Measurements from ENCODE around the gene FAM234A. TPM values are rescaled to one million over a fixed set of nuclear protein-coding genes. Genes with fewer than 3 reads are reported as not detected.

FAM234A gene
- total RNA-seq, 1 donor from 2014 or later, result 133 TPM

DNA sequence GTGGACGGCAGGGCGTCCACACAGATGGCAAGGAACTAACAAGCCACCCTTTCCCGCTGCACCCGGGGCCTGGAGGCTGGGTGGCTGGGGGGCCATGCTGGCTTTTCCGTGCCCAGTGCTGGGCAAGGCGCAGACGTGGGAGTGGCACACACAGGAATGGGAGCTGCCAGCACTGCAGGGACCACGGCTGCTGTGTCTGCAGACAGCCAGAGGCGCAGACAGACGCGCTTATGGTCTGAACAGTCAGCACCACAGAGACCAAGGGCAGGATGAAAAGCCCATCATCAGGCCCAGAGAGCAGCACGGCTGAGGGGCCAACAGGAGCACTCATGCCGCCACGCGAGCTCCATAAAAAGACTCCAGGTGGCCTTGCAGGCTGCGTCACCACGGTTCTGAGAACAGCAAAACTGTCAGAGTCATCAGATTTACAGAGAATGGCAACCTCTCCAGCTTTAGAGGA, 72.3 kb downstream of the FAM234A start:
- no peak overlapping the region for H3K4me3 Mint-ChIP-seq
- no peaks in the 10 kb centered on the region for H3K9me3 Mint-ChIP-seq
- no peaks in the 10 kb centered on the region for H3K27me3 Mint-ChIP-seq (ENCODE audit: low read depth)
- TF ChIP-seq, protein P1, sequence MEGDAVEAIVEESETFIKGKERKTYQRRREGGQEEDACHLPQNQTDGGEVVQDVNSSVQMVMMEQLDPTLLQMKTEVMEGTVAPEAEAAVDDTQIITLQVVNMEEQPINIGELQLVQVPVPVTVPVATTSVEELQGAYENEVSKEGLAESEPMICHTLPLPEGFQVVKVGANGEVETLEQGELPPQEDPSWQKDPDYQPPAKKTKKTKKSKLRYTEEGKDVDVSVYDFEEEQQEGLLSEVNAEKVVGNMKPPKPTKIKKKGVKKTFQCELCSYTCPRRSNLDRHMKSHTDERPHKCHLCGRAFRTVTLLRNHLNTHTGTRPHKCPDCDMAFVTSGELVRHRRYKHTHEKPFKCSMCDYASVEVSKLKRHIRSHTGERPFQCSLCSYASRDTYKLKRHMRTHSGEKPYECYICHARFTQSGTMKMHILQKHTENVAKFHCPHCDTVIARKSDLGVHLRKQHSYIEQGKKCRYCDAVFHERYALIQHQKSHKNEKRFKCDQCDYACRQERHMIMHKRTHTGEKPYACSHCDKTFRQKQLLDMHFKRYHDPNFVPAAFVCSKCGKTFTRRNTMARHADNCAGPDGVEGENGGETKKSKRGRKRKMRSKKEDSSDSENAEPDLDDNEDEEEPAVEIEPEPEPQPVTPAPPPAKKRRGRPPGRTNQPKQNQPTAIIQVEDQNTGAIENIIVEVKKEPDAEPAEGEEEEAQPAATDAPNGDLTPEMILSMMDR (IDR thresholded peaks at IDR 0.05; ENCODE audit: unreplicated experiment), result no peak
- no peak for DNase-seq (ENCODE audit: low spot score in 2 of 2, unreplicated experiment in 2 of 2)
- H3K27ac Mint-ChIP-seq, result no peak overlapping the region
- no peaks in the 10 kb centered on the region for H3K4me1 Mint-ChIP-seq
- H3K36me3 Mint-ChIP-seq, result peaks cover 19% of the 10 kb centered on the region

DNA sequence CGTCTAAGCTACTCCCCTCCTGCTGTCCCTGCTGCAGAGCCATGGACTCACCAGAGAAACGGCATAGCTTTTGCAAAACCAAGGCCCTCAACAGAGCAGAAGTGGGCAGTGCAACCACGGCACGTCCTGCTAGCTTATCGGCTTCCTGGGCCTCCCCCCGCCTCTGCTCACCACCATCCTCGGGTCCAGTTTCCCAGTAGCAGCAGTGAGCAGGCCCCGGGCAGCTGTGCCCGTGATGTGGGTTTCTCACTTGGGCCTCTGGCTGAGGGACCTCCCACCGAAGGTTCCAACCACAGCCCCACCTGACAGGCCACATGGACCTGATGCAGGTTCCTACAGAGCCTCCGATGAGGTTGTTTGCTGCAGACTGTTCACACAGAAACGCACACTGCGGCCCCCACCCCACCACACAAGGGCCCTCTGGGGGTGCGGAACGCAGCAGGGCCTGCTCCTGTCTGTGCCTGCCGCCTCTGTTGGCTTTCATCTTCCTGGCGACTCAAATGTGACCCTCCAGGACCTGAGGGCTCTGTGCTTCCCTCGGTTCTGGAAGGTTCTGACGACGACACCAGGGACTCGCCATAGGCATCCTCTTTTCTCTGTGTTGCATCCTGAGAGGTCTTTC, 73.2 kb downstream of the FAM234A start:
- no peak for DNase-seq (ENCODE audit: low spot score in 2 of 2, unreplicated experiment in 2 of 2)
- Mint-ChIP-seq H3K27me3 (ENCODE audit: low read depth) (no peaks in the 10 kb centered on the region), H3K4me3 (no peak overlapping the region), H3K9me3 (no peaks in the 10 kb centered on the region), H3K36me3 (peaks cover 24% of the 10 kb centered on the region), H3K4me1 (no peaks in the 10 kb centered on the region), H3K27ac (no peak overlapping the region)
- TF ChIP-seq, protein P1 (IDR thresholded peaks at IDR 0.05; ENCODE audit: unreplicated experiment), result no peak

DNA sequence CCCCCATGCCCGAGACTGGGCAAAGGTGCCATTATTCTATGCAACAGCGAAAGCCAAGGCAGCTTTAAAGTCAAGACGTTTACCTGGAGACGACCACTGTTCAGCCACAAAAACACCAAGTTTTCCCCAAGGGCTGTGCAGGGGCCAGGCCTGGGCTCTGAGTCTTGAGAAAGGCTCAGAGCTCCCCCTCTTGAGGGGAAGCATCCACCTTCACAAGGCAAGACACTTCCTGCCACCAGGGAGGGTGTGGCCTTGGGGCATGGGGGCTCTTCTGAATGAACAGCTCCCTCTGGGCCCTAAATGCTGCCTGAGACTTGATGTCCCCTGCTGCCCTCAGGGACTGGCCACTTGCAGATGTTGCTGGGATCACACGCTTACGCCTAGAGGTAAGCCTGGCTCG, 74.9 kb downstream of the FAM234A start:
- Mint-ChIP-seq H3K36me3 (peaks cover 19% of the 10 kb centered on the region), H3K4me3 (no peak overlapping the region), H3K27ac (no peak overlapping the region), H3K9me3 (no peaks in the 10 kb centered on the region), H3K4me1 (no peaks in the 10 kb centered on the region), H3K27me3 (ENCODE audit: low read depth) (no peaks in the 10 kb centered on the region)
- TF ChIP-seq, protein P1 (IDR thresholded peaks at IDR 0.05; ENCODE audit: unreplicated experiment), result no peak
- no peak for DNase-seq (ENCODE audit: low spot score in 2 of 2, unreplicated experiment in 2 of 2)

DNA sequence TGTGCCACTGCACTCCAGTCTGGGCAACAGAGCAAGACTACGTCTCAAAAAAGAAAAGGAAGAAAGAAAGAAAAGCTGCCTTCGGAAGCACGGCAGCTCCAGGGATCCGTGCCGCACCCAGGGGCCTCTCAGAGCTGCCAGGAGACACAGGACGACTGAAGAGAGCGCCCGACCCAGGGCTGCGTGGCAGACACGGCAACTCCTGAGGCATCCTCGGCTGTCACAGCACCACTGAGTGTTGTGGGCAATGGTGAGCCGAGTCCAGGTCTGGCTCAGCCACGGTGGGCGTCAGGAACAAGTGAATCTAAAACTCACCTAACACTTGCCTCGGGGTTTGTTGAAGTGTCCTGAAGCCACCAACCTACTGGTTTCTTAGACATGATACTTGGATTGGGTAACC, 77.1 kb downstream of the FAM234A start:
- no peaks in the 10 kb centered on the region for H3K27me3 Mint-ChIP-seq (ENCODE audit: low read depth)
- no peaks in the 10 kb centered on the region for H3K4me1 Mint-ChIP-seq
- no peaks in the 10 kb centered on the region for H3K9me3 Mint-ChIP-seq
- H3K36me3 Mint-ChIP-seq, result peaks cover 13% of the 10 kb centered on the region
- no peak for DNase-seq (ENCODE audit: low spot score in 2 of 2, unreplicated experiment in 2 of 2)
- TF ChIP-seq, protein P1 (IDR thresholded peaks at IDR 0.05; ENCODE audit: unreplicated experiment), result no peak
- H3K27ac Mint-ChIP-seq, result no peak overlapping the region
- H3K4me3 Mint-ChIP-seq, result no peak overlapping the region

DNA sequence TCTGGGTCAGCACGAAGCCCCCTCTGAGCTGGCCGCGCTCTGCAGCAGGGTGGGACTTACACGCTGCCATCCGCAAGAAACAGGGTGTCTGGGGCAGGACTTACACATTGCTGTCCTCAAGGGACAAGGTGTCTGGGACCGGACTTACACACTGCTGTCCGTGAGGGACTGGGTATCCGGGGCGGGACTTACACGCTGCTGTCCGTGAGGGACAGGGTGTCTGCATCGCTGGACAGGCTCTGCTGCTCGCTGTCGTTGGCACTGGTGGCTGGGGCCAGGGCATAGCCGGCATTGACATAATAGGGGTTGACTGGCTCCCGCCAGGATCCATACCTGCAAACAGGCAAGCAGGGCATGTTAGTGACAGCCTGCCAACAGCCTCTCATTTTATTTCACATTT, 79.7 kb downstream of the FAM234A start:
- Mint-ChIP-seq H3K9me3 (no peaks in the 10 kb centered on the region), H3K4me3 (no peak overlapping the region), H3K27me3 (ENCODE audit: low read depth) (no peaks in the 10 kb centered on the region), H3K36me3 (peaks cover 14% of the 10 kb centered on the region), H3K4me1 (no peaks in the 10 kb centered on the region), H3K27ac (no peak overlapping the region)
- TF ChIP-seq, protein P1 (IDR thresholded peaks at IDR 0.05; ENCODE audit: unreplicated experiment), result no peak
- no peak for DNase-seq (ENCODE audit: low spot score in 2 of 2, unreplicated experiment in 2 of 2)

All from mesothelial cell of epicardium (in vitro differentiated cells).